H1 (cell line): ENCODE measurements around the gene HDAC9. TPM values are rescaled to one million over a fixed set of nuclear protein-coding genes. Genes with fewer than 3 reads are reported as not detected.

Experiments used
- CHD7 ChIP-seq: fragments of 300-600 bp; sonication (generic); IDR thresholded peaks from 2 replicates; pipeline ENCODE4 v1.7.1; 2012; ENCODE audit warnings: low read length, moderate library complexity, mild to moderate bottlenecking, inconsistent platforms; ENCODE audit not compliant: insufficient replicate concordance
- E2F6 ChIP-seq: IDR thresholded peaks from 2 replicates; pipeline ENCODE4 v1.6.1; 2012; ENCODE audit warnings: inconsistent platforms
- EGR1 ChIP-seq: IDR thresholded peaks from 2 replicates; pipeline ENCODE4 v1.6.1; 2011; ENCODE audit warnings: low read depth, low read length, borderline replicate concordance
- HDAC2 ChIP-seq, 2 experiments: fragments of 300-600 bp in 1 of 2; sonication (generic) in 1 of 2; IDR thresholded peaks; 2 replicates each; pipeline ENCODE4 v1.6.1; 2011 to 2012; ENCODE audit warnings: low read depth in 2 of 2, low read length in 2 of 2, mild to moderate bottlenecking in 2 of 2, moderate library complexity in 2 of 2, borderline replicate concordance in 1 of 2, inconsistent platforms in 1 of 2
- PHF8 ChIP-seq: fragments of 200-600 bp; sonication (generic); conservative IDR thresholded peaks from 2 replicates; pipeline ENCODE4 v1.7.1; 2012; ENCODE audit warnings: low read depth, mild to moderate bottlenecking, inconsistent platforms, low read length, moderate library complexity
- POLR2AphosphoS5 ChIP-seq: IDR thresholded peaks from 2 replicates; pipeline ENCODE4 v1.6.1; 2011; ENCODE audit warnings: low read depth, low read length
- SAP30 ChIP-seq: fragments of 300-600 bp; sonication (generic); IDR thresholded peaks from 2 replicates; pipeline ENCODE4 v1.7.1; 2012; ENCODE audit warnings: low read length, moderate library complexity, mild to moderate bottlenecking, inconsistent platforms; ENCODE audit not compliant: insufficient read depth, insufficient replicate concordance
- SIRT6 ChIP-seq: IDR thresholded peaks from one replicate; pipeline ENCODE4 v1.7.1; 2012; ENCODE audit warnings: low read length, inconsistent platforms
- SP4 ChIP-seq: IDR thresholded peaks from 2 replicates; pipeline ENCODE4 v1.6.1; 2012; ENCODE audit warnings: low read length, inconsistent platforms
- TEAD4 ChIP-seq: IDR thresholded peaks from 2 replicates; pipeline ENCODE4 v1.6.1; 2012; ENCODE audit warnings: low read depth, low read length, inconsistent platforms, mixed read lengths
- polyA plus RNA-seq, 7 experiments: library from polyadenylated mRNA; depleted of rRNA in 3 of 7; stranded (reverse) in 5 of 7; unstranded in 2 of 7; fragments of >200 nt in 5 of 7; fragments of 200-250 nt in 2 of 7; gene quantifications; 1 replicate in 5 of 7; 2 replicates in 1 of 7; 4 replicates in 1 of 7; pipeline versions ENCODE4 v1.2.1 to v1.2.3, GENCODE V29; 2011 to 2013; ENCODE audit warnings: missing spikeins in 2 of 7, mixed read lengths in 2 of 7
- total RNA-seq: library from RNA; stranded (reverse); fragmentation: NEBNext Ultra II Directional; extraction: Animal tissue kit (Norgen Biotek cat#: 25700); gene quantifications from 2 replicates; pipeline ENCODE4 v1.2.1, GENCODE V29; 2021

HDAC9 gene
- total and polyA plus RNA-seq, 2 of the 8 experiments (the other 6 are each of a cell fraction or from before 2014, with no cell fraction given): 9.5 to 13.1 TPM

GRCh38 chr7:18960725-18961124 lies 465.2 kb downstream of the HDAC9 start (continued):
- TF ChIP-seq CHD7 (no peak), SP4 (no peak), E2F6 (no peak), TEAD4 (no peak), EGR1 (no peak), HDAC2 (IDR thresholded peaks at IDR 0.05; ENCODE audit: borderline replicate concordance in 1 of 2, low read depth in 2 of 2, low read length in 2 of 2) (no peak), PHF8 (no peak), SIRT6 (no peak), POLR2AphosphoS5 (no peak), SAP30 (no peak)
